Esophagus mucosa (tissue), 1 donor: ENCODE results near the gene COL28A1. TPM values are rescaled to one million over a fixed set of nuclear protein-coding genes. Genes with fewer than 3 reads are reported as not detected.
"Not testable (repeated sequence)": the region's sequence is repeated elsewhere in the genome, so short reads cannot be mapped to it uniquely, and the experiment has no call there.

ENCODE experiments used
- ATAC-seq: fragments of 200-7000 bp; cut with Tn5 transposase; one replicate; pipeline ENCODE4 v1.9.1; 2020
- total RNA-seq: library from RNA; stranded (reverse); gene quantifications from one replicate; pipeline ENCODE4 v1.2.4, GENCODE V29; 2023
- donor health status: DM: yes; HTN: yes; CAD: no.

Gene COL28A1
- total RNA-seq, 1 donor from 2014 or later: 0.16 TPM

GRCh38 chr7:7516662-7517061 is 19.0 kb downstream of the COL28A1 start:
- ATAC-seq: no peak

- no peak for ATAC-seq
These were observed 19.5 kb downstream of the COL28A1 start for GRCh38 chr7:7516156-7516555.

GRCh38 chr7:7512861-7513597 is 22.6 kb downstream of the COL28A1 start:
- no peak for ATAC-seq

GRCh38 chr7:7510794-7511193 is 24.9 kb downstream of the COL28A1 start:
- ATAC-seq: no peak

GRCh38 chr7:7505915-7506314 is 29.8 kb downstream of the COL28A1 start:
- ATAC-seq: no peak

- ATAC-seq: no peak
These were observed 30.6 kb downstream of the COL28A1 start for GRCh38 chr7:7504910-7505704.

GRCh38 chr7:7499892-7500291 is 35.8 kb downstream of the COL28A1 start:
- ATAC-seq: no peak

GRCh38 chr7:7498856-7499255 is 36.8 kb downstream of the COL28A1 start:
- no peak for ATAC-seq

GRCh38 chr7:7496311-7496710 is 39.4 kb downstream of the COL28A1 start:
- ATAC-seq: no peak

GRCh38 chr7:7495171-7495570 is 40.5 kb downstream of the COL28A1 start:
- no peak for ATAC-seq

GRCh38 chr7:7491044-7491443 is 44.6 kb downstream of the COL28A1 start:
- no peak for ATAC-seq

- no peak for ATAC-seq
These were observed 45.7 kb downstream of the COL28A1 start for GRCh38 chr7:7490003-7490402.

- peak; percentile 77 for ATAC-seq
These were observed 46.1 kb downstream of the COL28A1 start for GRCh38 chr7:7489546-7489945.

GRCh38 chr7:7486362-7486761 is 49.3 kb downstream of the COL28A1 start:
- ATAC-seq: no peak

- ATAC-seq: no peak
These were observed 51.6 kb downstream of the COL28A1 start for GRCh38 chr7:7484072-7484471.

GRCh38 chr7:7481802-7482201 is 53.9 kb downstream of the COL28A1 start:
- ATAC-seq: no peak

GRCh38 chr7:7479275-7479805 is 56.3 kb downstream of the COL28A1 start:
- no peak for ATAC-seq

GRCh38 chr7:7478569-7478968 is 57.1 kb downstream of the COL28A1 start:
- no peak for ATAC-seq

GRCh38 chr7:7477641-7478040 is 58.0 kb downstream of the COL28A1 start:
- ATAC-seq: not testable (repeated sequence)

GRCh38 chr7:7476381-7476780 is 59.3 kb downstream of the COL28A1 start:
- no peak for ATAC-seq

GRCh38 chr7:7475601-7476000 is 60.1 kb downstream of the COL28A1 start:
- no peak for ATAC-seq

- ATAC-seq: no peak
These were observed 61.2 kb downstream of the COL28A1 start for GRCh38 chr7:7474436-7474835.

GRCh38 chr7:7464991-7465765 is 70.5 kb downstream of the COL28A1 start:
- ATAC-seq: not testable (repeated sequence)
